GM10847 (cell line): ENCODE data around the gene THSD4.

Source experiments
- POLR2A ChIP-seq: IDR thresholded peaks from 2 replicates; pipeline ENCODE4 v1.6.1; 2011; ENCODE audit not compliant: insufficient read length; ENCODE audit errors: extremely low read depth

The THSD4 gene

GRCh38 chr15:71529361-71529760, 414.1 kb downstream of the THSD4 start:
- TF ChIP-seq POLR2A, result no peak

GRCh38 chr15:71530116-71530515, 414.8 kb downstream of the THSD4 start:
- no peak for TF ChIP-seq POLR2A

- no peak for TF ChIP-seq POLR2A
Measured at GRCh38 chr15:71532994-71533393, 417.7 kb downstream of the THSD4 start.

GRCh38 chr15:71538181-71538580, 422.9 kb downstream of the THSD4 start:
- TF ChIP-seq POLR2A, result no peak

- no peak for TF ChIP-seq POLR2A
Measured at GRCh38 chr15:71541746-71542145, 426.5 kb downstream of the THSD4 start.

- no peak for TF ChIP-seq POLR2A
Measured at GRCh38 chr15:71542836-71543235, 427.6 kb downstream of the THSD4 start.

GRCh38 chr15:71543413-71543812, 428.1 kb downstream of the THSD4 start:
- no peak for TF ChIP-seq POLR2A

GRCh38 chr15:71545223-71545760, 430.0 kb downstream of the THSD4 start:
- TF ChIP-seq POLR2A, result no peak

- no peak for TF ChIP-seq POLR2A
Measured at GRCh38 chr15:71545923-71546322, 430.7 kb downstream of the THSD4 start.

- no peak for TF ChIP-seq POLR2A
Measured at GRCh38 chr15:71547011-71547410, 431.7 kb downstream of the THSD4 start.

GRCh38 chr15:71548401-71548807, 433.1 kb downstream of the THSD4 start:
- no peak for TF ChIP-seq POLR2A

GRCh38 chr15:71549091-71549490, 433.8 kb downstream of the THSD4 start:
- TF ChIP-seq POLR2A, result no peak

- TF ChIP-seq POLR2A, result no peak
Measured at GRCh38 chr15:71549697-71550096, 434.4 kb downstream of the THSD4 start.

- no peak for TF ChIP-seq POLR2A
Measured at GRCh38 chr15:71551566-71551965, 436.3 kb downstream of the THSD4 start.

- TF ChIP-seq POLR2A, result no peak
Measured at GRCh38 chr15:71559098-71559497, 443.8 kb downstream of the THSD4 start.

GRCh38 chr15:71559616-71560015, 444.3 kb downstream of the THSD4 start:
- no peak for TF ChIP-seq POLR2A

- TF ChIP-seq POLR2A, result no peak
Measured at GRCh38 chr15:71562251-71562650, 447.0 kb downstream of the THSD4 start.

GRCh38 chr15:71564217-71564616, 448.9 kb downstream of the THSD4 start:
- no peak for TF ChIP-seq POLR2A
